ENCODE results near the gene VAV3.

DNA sequence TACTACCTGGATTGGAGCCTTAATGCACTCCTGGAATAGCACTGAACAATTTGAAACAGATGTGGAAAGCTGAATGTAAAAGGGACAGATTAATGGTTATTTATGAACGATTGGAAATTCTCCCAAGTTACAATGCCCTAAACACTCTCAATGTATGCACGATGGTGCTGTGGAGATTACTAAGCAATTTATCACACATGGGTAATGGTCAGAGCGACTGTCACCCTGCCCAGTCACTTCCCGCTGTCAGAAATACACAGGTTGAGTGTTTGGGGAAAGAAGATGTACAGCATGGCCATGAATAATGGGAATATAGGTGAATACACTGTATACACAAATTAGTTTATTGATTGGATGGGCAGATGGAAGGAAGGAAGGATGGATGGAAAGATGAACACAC lies 342.4 kb downstream of the VAV3 start:
- TF ChIP-seq, protein P1, sequence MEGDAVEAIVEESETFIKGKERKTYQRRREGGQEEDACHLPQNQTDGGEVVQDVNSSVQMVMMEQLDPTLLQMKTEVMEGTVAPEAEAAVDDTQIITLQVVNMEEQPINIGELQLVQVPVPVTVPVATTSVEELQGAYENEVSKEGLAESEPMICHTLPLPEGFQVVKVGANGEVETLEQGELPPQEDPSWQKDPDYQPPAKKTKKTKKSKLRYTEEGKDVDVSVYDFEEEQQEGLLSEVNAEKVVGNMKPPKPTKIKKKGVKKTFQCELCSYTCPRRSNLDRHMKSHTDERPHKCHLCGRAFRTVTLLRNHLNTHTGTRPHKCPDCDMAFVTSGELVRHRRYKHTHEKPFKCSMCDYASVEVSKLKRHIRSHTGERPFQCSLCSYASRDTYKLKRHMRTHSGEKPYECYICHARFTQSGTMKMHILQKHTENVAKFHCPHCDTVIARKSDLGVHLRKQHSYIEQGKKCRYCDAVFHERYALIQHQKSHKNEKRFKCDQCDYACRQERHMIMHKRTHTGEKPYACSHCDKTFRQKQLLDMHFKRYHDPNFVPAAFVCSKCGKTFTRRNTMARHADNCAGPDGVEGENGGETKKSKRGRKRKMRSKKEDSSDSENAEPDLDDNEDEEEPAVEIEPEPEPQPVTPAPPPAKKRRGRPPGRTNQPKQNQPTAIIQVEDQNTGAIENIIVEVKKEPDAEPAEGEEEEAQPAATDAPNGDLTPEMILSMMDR (IDR thresholded peaks at IDR 0.05 in 4 of 5, conservative IDR thresholded peaks at IDR 0.05 in 1 of 5) = no peak
- no peak for TF ChIP-seq POLR2A (IDR thresholded peaks at IDR 0.05)

Measured in gastrocnemius medialis (tissue), 4 donors.